HEK293 (cell line): Measurements from ENCODE around the gene IVD.
A peak's percentile ranks its signal among the peaks of the same experiment; 100 is the strongest.

Experiments used
- GLI4 ChIP-seq: fragments of 450-650 bp; formaldehyde crosslinking; IDR thresholded peaks from 2 replicates; pipeline ENCODE4 v1.5.1; 2016; ENCODE audit warnings: missing biosample characterization, missing genetic modification characterization
- HOXD13 ChIP-seq: sonication (generic); formaldehyde crosslinking; IDR thresholded peaks from 2 replicates; pipeline ENCODE4 v1.8.0; 2022; ENCODE audit warnings: missing genetic modification reagents, borderline replicate concordance
- OVOL3 ChIP-seq: fragments of 450-650 bp; formaldehyde crosslinking; IDR thresholded peaks from 2 replicates; pipeline ENCODE4 v1.5.1; 2016; ENCODE audit warnings: missing biosample characterization, missing genetic modification characterization
- SP2 ChIP-seq: fragments of 450-650 bp; formaldehyde crosslinking; IDR thresholded peaks from 2 replicates; pipeline ENCODE4 v1.5.1; 2016; ENCODE audit warnings: missing biosample characterization, missing genetic modification characterization
- TSHZ1 ChIP-seq: fragments of 450-650 bp; formaldehyde crosslinking; IDR thresholded peaks from 2 replicates; pipeline ENCODE4 v1.5.1; 2016; ENCODE audit warnings: missing biosample characterization, missing genetic modification characterization, borderline replicate concordance
- ZBTB11 ChIP-seq: fragments of 450-650 bp; formaldehyde crosslinking; conservative IDR thresholded peaks from 2 replicates; pipeline ENCODE4 v1.5.1; 2016; ENCODE audit warnings: low read depth, missing biosample characterization, missing genetic modification characterization
- ZFHX2 ChIP-seq: fragments of 450-650 bp; formaldehyde crosslinking; conservative IDR thresholded peaks from 2 replicates; pipeline ENCODE4 v1.5.1; 2016; ENCODE audit warnings: missing biosample characterization, missing genetic modification characterization
- ZIC2 ChIP-seq: fragments of 450-650 bp; formaldehyde crosslinking; IDR thresholded peaks from 2 replicates; pipeline ENCODE4 v1.5.1; 2016; ENCODE audit warnings: missing biosample characterization, missing genetic modification characterization
- ZNF112 ChIP-seq: fragments of 450-650 bp; formaldehyde crosslinking; IDR thresholded peaks from 2 replicates; pipeline ENCODE4 v1.5.0; 2017; ENCODE audit warnings: missing biosample characterization, missing genetic modification characterization
- ZNF223 ChIP-seq: fragments of 450-650 bp; formaldehyde crosslinking; IDR thresholded peaks from 2 replicates; pipeline ENCODE4 v1.5.1; 2016; ENCODE audit warnings: missing biosample characterization, missing genetic modification characterization
- ZNF280C ChIP-seq: fragments of 450-650 bp; formaldehyde crosslinking; IDR thresholded peaks from 2 replicates; pipeline ENCODE4 v1.5.1; 2016; ENCODE audit warnings: missing biosample characterization, missing genetic modification characterization
- ZNF311 ChIP-seq: fragments of 450-650 bp; formaldehyde crosslinking; IDR thresholded peaks from 2 replicates; pipeline ENCODE4 v1.5.1; 2017; ENCODE audit warnings: missing biosample characterization, missing genetic modification characterization, borderline replicate concordance
- ZNF394 ChIP-seq: fragments of 450-650 bp; formaldehyde crosslinking; IDR thresholded peaks from 2 replicates; pipeline ENCODE4 v1.5.1; 2016; ENCODE audit warnings: missing biosample characterization, missing genetic modification characterization, mild to moderate bottlenecking, moderate library complexity, borderline replicate concordance
- ZNF521 ChIP-seq: fragments of 450-650 bp; formaldehyde crosslinking; IDR thresholded peaks from 2 replicates; pipeline ENCODE4 v1.5.1; 2017; ENCODE audit warnings: missing biosample characterization, mild to moderate bottlenecking, missing genetic modification characterization
- ZNF626 ChIP-seq: fragments of 450-650 bp; sonication (Bioruptor Pico); formaldehyde crosslinking; IDR thresholded peaks from 2 replicates; pipeline ENCODE4 v1.5.1; 2018; ENCODE audit warnings: missing biosample characterization, missing genetic modification characterization, inconsistent platforms
- ZNF670 ChIP-seq: fragments of 450-650 bp; formaldehyde crosslinking; IDR thresholded peaks from 2 replicates; pipeline ENCODE4 v1.5.1; 2016; ENCODE audit warnings: missing biosample characterization, missing genetic modification characterization, low read depth
- ZNF707 ChIP-seq: fragments of 450-650 bp; formaldehyde crosslinking; IDR thresholded peaks from 2 replicates; pipeline ENCODE4 v1.5.1; 2016; ENCODE audit warnings: missing biosample characterization, missing genetic modification characterization
- ZXDB ChIP-seq: fragments of 450-650 bp; formaldehyde crosslinking; IDR thresholded peaks from 2 replicates; pipeline ENCODE4 v1.5.1; 2016; ENCODE audit warnings: missing biosample characterization, missing genetic modification characterization
- TF ChIP-seq, protein P1 (sequence below): fragments of 450-650 bp; formaldehyde crosslinking; IDR thresholded peaks from 2 replicates; pipeline ENCODE4 v1.5.1; 2016; ENCODE audit warnings: missing biosample characterization, missing genetic modification characterization
- TF ChIP-seq, protein P2 (sequence below): fragments of 450-650 bp; formaldehyde crosslinking; IDR thresholded peaks from 2 replicates; pipeline ENCODE4 v1.5.1; 2016; ENCODE audit warnings: missing biosample characterization, missing genetic modification characterization
- TF ChIP-seq, protein P3 (sequence below): fragments of 450-650 bp; formaldehyde crosslinking; IDR thresholded peaks from 2 replicates; pipeline ENCODE4 v1.5.1; 2016; ENCODE audit warnings: missing biosample characterization, missing genetic modification characterization
- TF ChIP-seq, protein P4 (sequence below): fragments of 450-650 bp; formaldehyde crosslinking; IDR thresholded peaks from 2 replicates; pipeline ENCODE4 v1.5.1; 2017; ENCODE audit warnings: missing biosample characterization, missing genetic modification characterization

The IVD gene

GRCh38 chr15:40358471-40359353, 46.9 kb upstream of the IVD start (continued):
- TF ChIP-seq, protein P1, sequence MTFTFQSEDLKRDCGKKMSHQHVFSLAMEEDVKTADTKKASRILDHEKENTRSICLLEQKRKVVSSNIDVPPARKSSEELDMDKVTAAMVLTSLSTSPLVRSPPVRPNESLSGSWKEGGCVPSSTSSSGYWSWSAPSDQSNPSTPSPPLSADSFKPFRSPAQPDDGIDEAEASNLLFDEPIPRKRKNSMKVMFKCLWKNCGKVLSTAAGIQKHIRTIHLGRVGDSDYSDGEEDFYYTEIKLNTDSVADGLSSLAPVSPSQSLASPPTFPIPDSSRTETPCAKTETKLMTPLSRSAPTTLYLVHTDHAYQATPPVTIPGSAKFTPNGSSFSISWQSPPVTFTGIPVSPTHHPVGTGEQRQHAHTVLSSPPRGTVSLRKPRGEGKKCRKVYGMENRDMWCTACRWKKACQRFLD (tag by site-specific recombination) = no peak
- TF ChIP-seq ZNF670 (tag by site-specific recombination) = no peak
- TF ChIP-seq ZXDB (tag by site-specific recombination) = 0 out of 2 replicates have a peak, but pooled peaks have one; percentile 33
- TF ChIP-seq, protein P2, sequence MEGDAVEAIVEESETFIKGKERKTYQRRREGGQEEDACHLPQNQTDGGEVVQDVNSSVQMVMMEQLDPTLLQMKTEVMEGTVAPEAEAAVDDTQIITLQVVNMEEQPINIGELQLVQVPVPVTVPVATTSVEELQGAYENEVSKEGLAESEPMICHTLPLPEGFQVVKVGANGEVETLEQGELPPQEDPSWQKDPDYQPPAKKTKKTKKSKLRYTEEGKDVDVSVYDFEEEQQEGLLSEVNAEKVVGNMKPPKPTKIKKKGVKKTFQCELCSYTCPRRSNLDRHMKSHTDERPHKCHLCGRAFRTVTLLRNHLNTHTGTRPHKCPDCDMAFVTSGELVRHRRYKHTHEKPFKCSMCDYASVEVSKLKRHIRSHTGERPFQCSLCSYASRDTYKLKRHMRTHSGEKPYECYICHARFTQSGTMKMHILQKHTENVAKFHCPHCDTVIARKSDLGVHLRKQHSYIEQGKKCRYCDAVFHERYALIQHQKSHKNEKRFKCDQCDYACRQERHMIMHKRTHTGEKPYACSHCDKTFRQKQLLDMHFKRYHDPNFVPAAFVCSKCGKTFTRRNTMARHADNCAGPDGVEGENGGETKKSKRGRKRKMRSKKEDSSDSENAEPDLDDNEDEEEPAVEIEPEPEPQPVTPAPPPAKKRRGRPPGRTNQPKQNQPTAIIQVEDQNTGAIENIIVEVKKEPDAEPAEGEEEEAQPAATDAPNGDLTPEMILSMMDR (tag by site-specific recombination) = peak; percentile 69
- no peak for TF ChIP-seq ZNF280C (tag by site-specific recombination)
- TF ChIP-seq ZNF311 (tag by site-specific recombination) = no peak
- no peak for TF ChIP-seq ZNF707 (tag by site-specific recombination)
- peak; percentile 37 for TF ChIP-seq SP2 (tag by site-specific recombination)
- TF ChIP-seq HOXD13 (CRISPR knock-in tag) = no peak
- TF ChIP-seq ZNF626 (tag by site-specific recombination) = no peak
- no peak for TF ChIP-seq ZBTB11 (tag by site-specific recombination)
- no peak for TF ChIP-seq ZNF112 (tag by site-specific recombination)
- TF ChIP-seq ZNF394 = no peak
- no peak for TF ChIP-seq TSHZ1
- TF ChIP-seq GLI4 = no peak
- peak; percentile 84 for TF ChIP-seq ZIC2 (tag by site-specific recombination)
- no peak for TF ChIP-seq ZNF223 (tag by site-specific recombination)
- TF ChIP-seq, protein P3, sequence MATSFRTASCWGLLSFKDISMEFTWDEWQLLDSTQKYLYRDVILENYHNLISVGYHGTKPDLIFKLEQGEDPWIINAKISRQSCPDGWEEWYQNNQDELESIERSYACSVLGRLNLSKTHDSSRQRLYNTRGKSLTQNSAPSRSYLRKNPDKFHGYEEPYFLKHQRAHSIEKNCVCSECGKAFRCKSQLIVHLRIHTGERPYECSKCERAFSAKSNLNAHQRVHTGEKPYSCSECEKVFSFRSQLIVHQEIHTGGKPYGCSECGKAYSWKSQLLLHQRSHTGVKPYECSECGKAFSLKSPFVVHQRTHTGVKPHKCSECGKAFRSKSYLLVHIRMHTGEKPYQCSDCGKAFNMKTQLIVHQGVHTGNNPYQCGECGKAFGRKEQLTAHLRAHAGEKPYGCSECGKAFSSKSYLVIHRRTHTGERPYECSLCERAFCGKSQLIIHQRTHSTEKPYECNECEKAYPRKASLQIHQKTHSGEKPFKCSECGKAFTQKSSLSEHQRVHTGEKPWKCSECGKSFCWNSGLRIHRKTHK = no peak
- peak; percentile 45 for TF ChIP-seq ZFHX2 (tag by site-specific recombination)
- TF ChIP-seq, protein P4, sequence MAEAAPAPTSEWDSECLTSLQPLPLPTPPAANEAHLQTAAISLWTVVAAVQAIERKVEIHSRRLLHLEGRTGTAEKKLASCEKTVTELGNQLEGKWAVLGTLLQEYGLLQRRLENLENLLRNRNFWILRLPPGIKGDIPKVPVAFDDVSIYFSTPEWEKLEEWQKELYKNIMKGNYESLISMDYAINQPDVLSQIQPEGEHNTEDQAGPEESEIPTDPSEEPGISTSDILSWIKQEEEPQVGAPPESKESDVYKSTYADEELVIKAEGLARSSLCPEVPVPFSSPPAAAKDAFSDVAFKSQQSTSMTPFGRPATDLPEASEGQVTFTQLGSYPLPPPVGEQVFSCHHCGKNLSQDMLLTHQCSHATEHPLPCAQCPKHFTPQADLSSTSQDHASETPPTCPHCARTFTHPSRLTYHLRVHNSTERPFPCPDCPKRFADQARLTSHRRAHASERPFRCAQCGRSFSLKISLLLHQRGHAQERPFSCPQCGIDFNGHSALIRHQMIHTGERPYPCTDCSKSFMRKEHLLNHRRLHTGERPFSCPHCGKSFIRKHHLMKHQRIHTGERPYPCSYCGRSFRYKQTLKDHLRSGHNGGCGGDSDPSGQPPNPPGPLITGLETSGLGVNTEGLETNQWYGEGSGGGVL (tag by site-specific recombination) = peak; percentile 34; the same call in 1 of the 2 replicates
- no peak for TF ChIP-seq ZNF521 (tag by site-specific recombination)
- TF ChIP-seq OVOL3 (tag by site-specific recombination) = no peak
